ENCODE measurements around the gene CALHM3.

- TF ChIP-seq POLR2AphosphoS5 (IDR thresholded peaks at IDR 0.05) (no peak), CTCF (IDR thresholded peaks at IDR 0.05; ENCODE audit: poor library complexity, severe bottlenecking) (no peak), TAF1 (IDR thresholded peaks at IDR 0.05; ENCODE audit: low read depth) (no peak), EP300 (conservative IDR thresholded peaks at IDR 0.05; ENCODE audit: poor library complexity, severe bottlenecking) (no peak), EZH2 (IDR thresholded peaks at IDR 0.05; ENCODE audit: borderline replicate concordance, insufficient read depth, low read length, poor library complexity, severe bottlenecking) (no peak), RAD21 (conservative IDR thresholded peaks at IDR 0.05) (no peak), SMC3 (conservative IDR thresholded peaks at IDR 0.05; ENCODE audit: poor library complexity) (no peak)
These were observed 22.1 kb upstream of the CALHM3 start for GRCh38 chr10:103501186-103501585.
